ENCODE results near the gene SDC1. TPM values are rescaled to one million over a fixed set of nuclear protein-coding genes. Genes with fewer than 3 reads are reported as not detected.

Gene SDC1
- total RNA-seq, 1 donor from 2014 or later = 1,059 TPM

DNA sequence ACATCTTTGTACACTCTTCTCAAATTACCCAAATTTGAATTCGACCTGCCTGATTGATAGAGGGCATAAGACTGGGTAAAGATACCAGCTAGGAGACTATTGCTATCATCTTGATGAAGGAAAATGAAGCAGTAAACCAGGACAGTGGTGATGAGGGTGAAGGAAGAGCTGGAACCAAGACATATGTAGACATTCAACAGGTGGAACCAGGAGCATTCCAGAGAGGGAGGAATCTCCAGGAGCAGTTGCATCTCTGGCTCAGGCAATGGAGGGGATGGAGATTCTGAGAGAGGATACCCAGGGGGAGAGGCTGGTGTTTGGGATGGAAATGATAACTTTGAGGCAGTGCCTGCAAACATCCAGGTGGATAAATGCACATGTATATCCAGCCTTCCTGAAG, 41.6 kb downstream of the SDC1 start:
- no peak for DNase-seq (ENCODE audit: low spot score)

DNA sequence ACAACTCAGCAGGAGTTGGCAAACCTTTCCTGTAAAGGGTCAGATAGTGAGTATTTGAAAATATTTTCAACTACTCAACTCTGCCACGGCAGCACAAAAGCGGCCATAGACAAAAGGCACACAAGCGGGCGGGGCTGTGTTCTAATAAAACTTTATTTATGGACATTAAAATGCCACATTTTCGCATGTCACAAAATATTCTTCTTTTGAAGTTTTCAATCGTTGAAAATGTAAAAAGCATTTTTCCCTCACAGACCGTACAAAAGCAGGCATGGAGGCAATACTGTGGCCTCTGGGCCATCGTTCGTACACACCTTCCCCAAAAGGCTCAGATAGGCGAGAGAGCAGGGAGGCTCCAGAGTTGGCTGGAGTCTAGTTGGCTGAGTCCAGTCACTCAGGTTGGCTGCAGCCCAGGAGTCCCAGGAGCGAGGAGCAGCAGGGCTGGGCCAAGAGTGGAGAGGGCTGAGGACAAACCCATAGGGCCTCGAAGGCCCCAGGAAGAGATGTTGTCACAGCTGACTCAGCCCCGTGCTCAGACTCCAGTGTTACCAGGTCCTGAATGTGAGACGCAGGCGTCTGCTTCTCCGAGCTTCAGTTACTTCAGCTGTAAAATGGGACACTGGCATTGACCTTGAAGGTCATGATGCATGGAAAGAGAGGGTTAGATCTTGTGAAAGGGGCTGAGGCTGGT, 42.5 kb downstream of the SDC1 start:
- DNase-seq (ENCODE audit: low spot score) = peak; percentile 78

GRCh38 chr2:20181761-20182160, 43.2 kb downstream of the SDC1 start:
- no peak for DNase-seq (ENCODE audit: low spot score)

- DNase-seq (ENCODE audit: low spot score) = no peak
These were observed 44.0 kb downstream of the SDC1 start for GRCh38 chr2:20180676-20181648.

- DNase-seq (ENCODE audit: low spot score) = peak; percentile 85
These were observed 45.0 kb downstream of the SDC1 start for GRCh38 chr2:20179755-20180594.

- no peak for DNase-seq (ENCODE audit: low spot score)
These were observed 45.5 kb downstream of the SDC1 start for GRCh38 chr2:20179466-20179754.

GRCh38 chr2:20178666-20179465, 46.1 kb downstream of the SDC1 start:
- no peak for DNase-seq (ENCODE audit: low spot score)

GRCh38 chr2:20178249-20178607, 46.7 kb downstream of the SDC1 start:
- no peak for DNase-seq (ENCODE audit: low spot score)

- DNase-seq (ENCODE audit: low spot score) = no peak
These were observed 47.2 kb downstream of the SDC1 start for GRCh38 chr2:20177556-20178248.

DNA sequence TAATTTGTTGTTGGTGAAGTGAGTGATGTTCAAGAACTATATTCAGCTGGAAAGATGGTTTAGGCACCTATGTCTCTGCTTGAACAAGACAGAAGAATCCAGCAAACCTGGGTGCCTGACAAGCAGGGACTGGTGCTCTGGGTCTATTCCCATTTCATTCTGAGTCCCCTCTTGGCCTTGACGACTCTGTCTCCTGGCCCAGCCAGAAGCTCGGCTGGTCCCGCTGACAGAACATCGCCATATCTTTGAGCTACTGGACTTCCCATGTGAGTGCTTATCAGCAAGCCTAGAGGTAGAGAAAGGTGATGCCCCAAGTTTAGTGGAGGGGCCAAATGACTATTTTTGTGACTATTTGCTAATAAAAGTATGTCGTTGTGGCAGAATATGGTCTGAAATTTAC, 48.2 kb downstream of the SDC1 start:
- no peak for DNase-seq (ENCODE audit: low spot score)

DNA sequence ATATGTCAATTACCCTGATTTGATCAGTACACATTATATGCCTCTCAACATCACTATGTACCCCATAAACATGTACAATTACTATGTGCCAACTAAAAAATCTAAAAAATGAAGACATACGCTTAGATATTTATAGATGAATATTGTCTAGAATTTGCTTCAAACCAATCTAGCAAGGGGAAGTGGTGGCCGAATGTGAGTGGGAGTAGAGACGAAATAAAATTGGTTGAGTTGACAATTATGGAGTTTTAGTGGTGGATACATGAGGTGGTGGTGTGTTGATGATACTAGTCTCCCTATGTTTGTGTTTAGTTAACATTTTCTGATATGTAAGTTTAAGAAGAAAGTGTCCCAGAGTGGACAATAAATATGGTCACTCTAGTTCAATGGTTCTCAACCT, 49.0 kb downstream of the SDC1 start:
- no peak for DNase-seq (ENCODE audit: low spot score)

DNA sequence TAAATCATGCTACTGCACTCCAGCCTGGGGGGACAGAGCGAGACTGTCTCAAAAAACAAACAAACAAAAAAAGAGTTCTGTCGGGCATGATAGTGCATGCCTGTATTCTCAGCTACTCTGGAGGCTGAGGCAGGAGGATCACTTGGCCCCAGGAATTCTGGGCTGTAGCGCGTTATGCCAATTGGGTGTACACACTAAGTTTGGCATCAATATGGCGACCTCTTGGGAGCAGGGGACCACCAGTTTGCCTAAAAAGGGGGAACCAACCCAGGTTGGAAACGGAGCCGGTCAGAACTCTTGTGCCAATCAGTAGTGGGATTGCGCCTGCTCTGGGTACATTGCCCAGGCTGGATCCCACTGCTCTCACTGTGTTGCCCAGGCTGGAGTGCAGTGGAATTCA, 49.7 kb downstream of the SDC1 start:
- DNase-seq (ENCODE audit: low spot score) = no peak

DNA sequence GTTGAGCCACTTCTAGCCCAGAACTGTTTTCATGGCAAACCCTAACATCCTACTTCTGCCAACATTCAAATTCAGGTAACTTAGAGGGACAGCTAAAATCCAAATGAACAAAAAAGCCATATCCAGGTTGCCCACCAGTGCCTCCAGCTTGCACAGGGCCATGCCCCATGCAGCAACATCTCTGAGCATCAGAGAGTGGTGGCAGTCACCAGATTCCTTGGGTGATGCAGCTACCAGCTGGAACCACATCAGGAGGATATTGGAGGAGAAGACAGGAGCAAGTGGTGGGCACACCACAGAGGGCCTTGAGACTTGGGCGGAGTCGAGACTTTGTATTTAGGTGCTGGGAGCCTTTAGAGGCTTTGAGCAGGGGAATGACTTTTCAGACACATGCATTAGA, 50.5 kb downstream of the SDC1 start:
- no peak for DNase-seq (ENCODE audit: low spot score)

- no peak for DNase-seq (ENCODE audit: low spot score)
These were observed 51.2 kb downstream of the SDC1 start for GRCh38 chr2:20173496-20174402.

- no peak for DNase-seq (ENCODE audit: low spot score)
These were observed 51.9 kb downstream of the SDC1 start for GRCh38 chr2:20173064-20173463.

DNA sequence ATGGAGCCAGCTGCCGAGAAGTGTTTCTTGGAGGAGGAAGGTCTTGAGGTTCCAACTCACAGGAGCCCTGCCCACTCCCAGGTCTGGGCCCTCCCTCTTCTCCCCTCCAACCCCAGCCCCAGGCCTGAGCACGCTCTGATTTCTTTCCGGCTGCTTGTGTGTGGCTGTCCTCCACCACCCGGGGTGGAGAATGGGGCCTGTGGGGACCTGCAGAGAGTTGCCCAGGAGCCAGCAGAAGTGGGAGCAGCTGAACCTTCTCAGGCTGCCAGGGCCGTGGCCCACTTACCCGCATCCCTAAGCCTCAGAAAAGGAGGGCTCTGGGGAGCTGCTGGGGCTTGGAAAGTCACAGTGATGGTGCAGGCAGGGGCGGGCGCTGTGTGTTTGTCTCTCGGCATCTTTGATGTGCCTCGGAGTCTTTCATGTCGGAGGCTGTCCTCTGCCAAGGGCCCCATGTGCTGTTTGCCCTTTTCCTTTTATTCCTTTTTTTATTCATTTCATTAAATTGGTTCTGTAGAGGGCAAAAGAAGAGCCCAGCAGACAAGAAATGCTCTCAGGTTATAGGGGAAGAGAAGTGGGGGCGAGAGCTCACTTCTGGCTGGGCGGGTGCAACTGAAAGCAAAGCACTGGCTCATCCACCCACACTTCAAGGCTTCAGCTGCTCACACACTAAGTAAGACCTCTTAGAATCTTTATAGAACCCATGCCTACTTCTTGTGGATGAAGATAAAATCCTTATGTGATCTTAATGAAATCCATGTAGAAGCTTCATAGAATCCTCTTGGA, 52.5 kb downstream of the SDC1 start:
- DNase-seq (ENCODE audit: low spot score) = no peak

- DNase-seq (ENCODE audit: low spot score) = no peak
These were observed 53.4 kb downstream of the SDC1 start for GRCh38 chr2:20171445-20171977.

- DNase-seq (ENCODE audit: low spot score) = no peak
These were observed 54.2 kb downstream of the SDC1 start for GRCh38 chr2:20170704-20171250.

All from mucosa of gallbladder (tissue), 1 donor.